HL-60 (cell line): Measurements from ENCODE around the gene GRM8.
A peak's percentile ranks its signal among the peaks of the same experiment; 100 is the strongest.
"Not testable (repeated sequence)": the region's sequence is repeated elsewhere in the genome, so short reads cannot be mapped to it uniquely, and the experiment has no call there.

ENCODE experiments used
- DNase-seq, 2 experiments: peaks; one replicate each; pipeline ENCODE4 v3.0.0-alpha.2; 2010 to 2020; ENCODE audit warnings: low read depth in 1 of 2, low spot score in 1 of 2
- H3K27ac ChIP-seq: fragments of 250-450 bp; sonication (Bioruptor Pico); replicated peaks from 2 replicates; pipeline ENCODE4 v1.5.1; 2020; ENCODE audit warnings: mild to moderate bottlenecking, moderate library complexity
- H3K27me3 ChIP-seq: fragments of 250-450 bp; sonication (Bioruptor Pico); 2 replicates; pipeline ENCODE4 v1.5.1; 2021; ENCODE audit warnings: mild to moderate bottlenecking, moderate library complexity; ENCODE audit not compliant: insufficient read depth, poor library complexity, severe bottlenecking
- H3K4me3 ChIP-seq: replicated peaks from 2 replicates; pipeline ENCODE4 v1.5.1; 2011; ENCODE audit warnings: mild to moderate bottlenecking, control low read depth, low read length; ENCODE audit not compliant: insufficient read depth
- GABPA ChIP-seq: IDR thresholded peaks from 2 replicates; pipeline ENCODE4 v1.6.1; 2012; ENCODE audit warnings: low read depth
- POLR2AphosphoS5 ChIP-seq: IDR thresholded peaks from 2 replicates; pipeline ENCODE4 v1.6.1; 2012; ENCODE audit warnings: low read depth
- SPI1 ChIP-seq: IDR thresholded peaks from 2 replicates; pipeline ENCODE4 v1.6.1; 2012; ENCODE audit warnings: low read depth, mild to moderate bottlenecking, borderline replicate concordance
- TF ChIP-seq, protein P1 (sequence below): IDR thresholded peaks from one replicate; pipeline ENCODE4 v1.5.1; 2011; ENCODE audit warnings: low read length, control low read depth, inconsistent platforms; ENCODE audit not compliant: insufficient read depth
- TF ChIP-seq, protein P2 (sequence below): IDR thresholded peaks from 2 replicates; pipeline ENCODE4 v1.6.1; 2012; ENCODE audit warnings: low read depth; ENCODE audit not compliant: insufficient replicate concordance

Gene GRM8

DNA sequence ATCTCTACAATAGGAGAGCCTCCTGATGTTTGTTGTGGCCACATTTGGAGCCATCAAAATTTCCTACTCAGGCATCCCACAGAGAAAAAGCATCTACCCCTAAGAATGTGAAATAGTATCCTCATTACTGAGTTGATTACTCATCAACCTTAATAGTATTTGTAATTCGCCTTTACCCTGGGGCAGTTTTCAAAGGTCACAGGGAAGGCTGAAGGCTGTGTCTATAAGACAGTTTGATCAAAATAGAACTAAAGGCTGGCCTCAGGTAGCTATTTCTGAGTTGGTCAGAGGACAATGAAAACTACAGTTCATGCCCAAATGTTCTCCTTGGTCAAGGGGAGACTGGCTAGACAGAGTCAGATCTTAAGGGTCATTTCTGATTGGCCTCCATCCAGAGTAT, 370.0 kb downstream of the GRM8 start:
- not testable (repeated sequence) for H3K27me3 ChIP-seq, H3K4me3 ChIP-seq, DNase-seq, H3K27ac ChIP-seq

DNA sequence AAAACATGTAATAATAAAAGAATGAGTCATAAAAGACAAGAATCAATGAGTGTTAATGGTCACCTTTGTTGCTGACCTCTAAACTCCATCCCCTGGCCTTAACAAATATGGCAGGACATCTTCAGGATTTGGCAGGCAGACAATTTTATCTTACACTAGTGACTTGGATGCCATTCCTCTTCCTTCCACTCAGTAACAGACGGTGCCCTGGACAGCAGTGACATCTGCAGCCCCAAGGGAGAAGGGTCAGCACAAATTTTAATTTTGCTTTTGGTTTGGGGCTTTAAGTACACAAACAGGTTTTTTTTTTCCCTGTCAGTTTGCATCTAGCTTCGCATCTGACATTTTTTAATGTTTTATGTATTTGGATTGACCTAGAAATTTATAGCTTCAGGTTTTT, 370.8 kb downstream of the GRM8 start:
- DNase-seq, result not testable (repeated sequence)

DNA sequence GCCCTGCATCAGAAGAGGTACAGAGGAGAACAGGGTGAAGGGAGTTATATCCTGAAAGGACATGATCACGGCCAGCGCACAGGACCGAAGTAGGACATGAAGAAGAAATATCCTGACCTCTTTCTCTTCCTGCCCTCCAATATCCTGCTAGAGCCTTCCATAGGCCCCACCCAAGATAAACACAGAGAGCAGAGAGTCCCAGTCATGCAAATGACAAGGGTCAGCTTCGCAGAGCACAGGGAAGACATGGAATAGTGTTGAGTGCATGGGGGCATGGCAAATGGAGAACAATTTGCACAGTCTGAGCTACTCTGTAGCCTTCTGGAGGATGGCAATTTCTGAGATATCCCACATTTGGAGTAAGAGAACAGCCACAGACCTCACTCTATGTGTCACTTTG, 371.4 kb downstream of the GRM8 start:
- no peak for DNase-seq
- no peak for TF ChIP-seq GABPA
- TF ChIP-seq POLR2AphosphoS5, result no peak
- TF ChIP-seq, protein P1, sequence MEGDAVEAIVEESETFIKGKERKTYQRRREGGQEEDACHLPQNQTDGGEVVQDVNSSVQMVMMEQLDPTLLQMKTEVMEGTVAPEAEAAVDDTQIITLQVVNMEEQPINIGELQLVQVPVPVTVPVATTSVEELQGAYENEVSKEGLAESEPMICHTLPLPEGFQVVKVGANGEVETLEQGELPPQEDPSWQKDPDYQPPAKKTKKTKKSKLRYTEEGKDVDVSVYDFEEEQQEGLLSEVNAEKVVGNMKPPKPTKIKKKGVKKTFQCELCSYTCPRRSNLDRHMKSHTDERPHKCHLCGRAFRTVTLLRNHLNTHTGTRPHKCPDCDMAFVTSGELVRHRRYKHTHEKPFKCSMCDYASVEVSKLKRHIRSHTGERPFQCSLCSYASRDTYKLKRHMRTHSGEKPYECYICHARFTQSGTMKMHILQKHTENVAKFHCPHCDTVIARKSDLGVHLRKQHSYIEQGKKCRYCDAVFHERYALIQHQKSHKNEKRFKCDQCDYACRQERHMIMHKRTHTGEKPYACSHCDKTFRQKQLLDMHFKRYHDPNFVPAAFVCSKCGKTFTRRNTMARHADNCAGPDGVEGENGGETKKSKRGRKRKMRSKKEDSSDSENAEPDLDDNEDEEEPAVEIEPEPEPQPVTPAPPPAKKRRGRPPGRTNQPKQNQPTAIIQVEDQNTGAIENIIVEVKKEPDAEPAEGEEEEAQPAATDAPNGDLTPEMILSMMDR, result no peak
- no peak for TF ChIP-seq SPI1
- TF ChIP-seq, protein P2, sequence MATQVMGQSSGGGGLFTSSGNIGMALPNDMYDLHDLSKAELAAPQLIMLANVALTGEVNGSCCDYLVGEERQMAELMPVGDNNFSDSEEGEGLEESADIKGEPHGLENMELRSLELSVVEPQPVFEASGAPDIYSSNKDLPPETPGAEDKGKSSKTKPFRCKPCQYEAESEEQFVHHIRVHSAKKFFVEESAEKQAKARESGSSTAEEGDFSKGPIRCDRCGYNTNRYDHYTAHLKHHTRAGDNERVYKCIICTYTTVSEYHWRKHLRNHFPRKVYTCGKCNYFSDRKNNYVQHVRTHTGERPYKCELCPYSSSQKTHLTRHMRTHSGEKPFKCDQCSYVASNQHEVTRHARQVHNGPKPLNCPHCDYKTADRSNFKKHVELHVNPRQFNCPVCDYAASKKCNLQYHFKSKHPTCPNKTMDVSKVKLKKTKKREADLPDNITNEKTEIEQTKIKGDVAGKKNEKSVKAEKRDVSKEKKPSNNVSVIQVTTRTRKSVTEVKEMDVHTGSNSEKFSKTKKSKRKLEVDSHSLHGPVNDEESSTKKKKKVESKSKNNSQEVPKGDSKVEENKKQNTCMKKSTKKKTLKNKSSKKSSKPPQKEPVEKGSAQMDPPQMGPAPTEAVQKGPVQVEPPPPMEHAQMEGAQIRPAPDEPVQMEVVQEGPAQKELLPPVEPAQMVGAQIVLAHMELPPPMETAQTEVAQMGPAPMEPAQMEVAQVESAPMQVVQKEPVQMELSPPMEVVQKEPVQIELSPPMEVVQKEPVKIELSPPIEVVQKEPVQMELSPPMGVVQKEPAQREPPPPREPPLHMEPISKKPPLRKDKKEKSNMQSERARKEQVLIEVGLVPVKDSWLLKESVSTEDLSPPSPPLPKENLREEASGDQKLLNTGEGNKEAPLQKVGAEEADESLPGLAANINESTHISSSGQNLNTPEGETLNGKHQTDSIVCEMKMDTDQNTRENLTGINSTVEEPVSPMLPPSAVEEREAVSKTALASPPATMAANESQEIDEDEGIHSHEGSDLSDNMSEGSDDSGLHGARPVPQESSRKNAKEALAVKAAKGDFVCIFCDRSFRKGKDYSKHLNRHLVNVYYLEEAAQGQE, result no peak
- Histone ChIP-seq H3K27ac (no peak overlapping the region), H3K27me3 (no peaks in the 10 kb centered on the region), H3K4me3 (no peak overlapping the region)

More for the DNA sequence above, 370.8 kb downstream of the GRM8 start:
- not testable (repeated sequence) for H3K27ac ChIP-seq, H3K27me3 ChIP-seq, H3K4me3 ChIP-seq

DNA sequence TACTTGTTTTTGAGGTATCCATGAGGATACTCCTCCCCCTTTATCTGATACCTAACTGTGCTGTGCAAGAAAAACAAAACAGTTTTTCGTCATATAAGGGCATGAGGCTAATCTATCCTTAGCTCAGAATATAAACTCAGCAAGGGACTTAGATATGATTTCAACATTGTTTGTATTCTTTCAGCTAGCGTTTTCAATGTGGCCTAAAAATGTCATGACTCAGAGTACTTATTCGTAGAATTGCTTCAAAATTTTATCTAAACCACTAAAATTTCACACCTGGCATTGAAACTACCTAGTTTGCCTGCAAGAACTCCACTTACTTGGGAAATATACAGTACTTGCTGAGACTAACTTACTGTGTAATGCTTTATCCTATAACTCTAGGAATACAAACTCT, 376.2 kb downstream of the GRM8 start:
- not testable (repeated sequence) for H3K27me3 ChIP-seq, DNase-seq, H3K4me3 ChIP-seq, H3K27ac ChIP-seq

DNA sequence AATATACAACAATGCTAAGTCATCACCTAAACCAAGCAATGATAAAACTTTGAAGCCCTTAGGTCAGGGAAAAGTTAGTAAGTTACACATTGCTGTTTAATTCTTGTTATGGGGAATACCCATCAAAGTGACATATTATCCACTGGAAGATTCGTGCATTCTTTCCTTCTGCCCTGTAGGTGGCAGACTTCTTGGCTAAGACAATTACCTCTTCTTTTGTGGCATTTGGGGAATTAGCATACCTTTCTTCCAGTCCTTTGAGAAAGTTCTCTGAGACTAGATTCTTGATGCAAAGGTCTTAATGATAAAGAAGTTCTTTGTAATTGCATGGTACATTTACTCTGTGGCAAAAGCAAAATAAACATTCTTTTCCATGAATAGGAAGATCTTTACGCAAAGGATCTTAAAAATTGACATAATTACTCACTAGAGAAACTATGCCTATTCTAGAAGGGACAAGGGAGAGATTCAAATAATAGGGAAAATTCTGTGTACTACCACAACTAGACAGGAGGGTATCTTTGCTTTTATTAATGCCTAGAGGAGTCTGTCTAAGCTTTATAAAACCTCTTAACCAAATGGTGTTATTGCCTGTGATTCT, 395.9 kb downstream of the GRM8 start:
- Histone ChIP-seq H3K4me3 (no peak overlapping the region), H3K27ac (no peak overlapping the region), H3K27me3 (peaks cover 4% of the 10 kb centered on the region)
- TF ChIP-seq, protein P1, result peak; percentile 47
- TF ChIP-seq, protein P2, result no peak
- TF ChIP-seq GABPA, result no peak
- peak in 1 of 2 experiments; percentile 6 for DNase-seq

DNA sequence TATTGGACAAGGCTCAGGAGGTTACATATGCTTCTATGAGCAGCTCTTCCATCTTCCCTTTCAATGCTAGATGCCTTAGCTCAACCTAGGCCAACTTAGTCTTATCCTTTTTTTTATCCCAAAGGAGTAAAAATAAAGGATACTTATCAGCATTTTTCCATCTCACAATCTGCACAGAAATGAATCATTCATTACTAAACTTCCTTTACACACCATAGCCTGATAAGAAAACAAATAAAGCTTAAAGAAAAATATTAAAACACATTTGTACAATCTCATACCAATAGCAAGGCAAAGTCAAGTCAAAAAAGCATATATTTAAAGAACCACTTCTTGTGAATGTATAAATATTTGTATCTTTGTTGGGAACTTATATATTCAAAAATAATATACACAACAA, 407.4 kb downstream of the GRM8 start:
- H3K27ac ChIP-seq, result no peak overlapping the region
- H3K4me3 ChIP-seq, result no peak overlapping the region
- peaks cover 3% of the 10 kb centered on the region for H3K27me3 ChIP-seq
- no peak for DNase-seq
- TF ChIP-seq, protein P1, result no peak
- TF ChIP-seq POLR2AphosphoS5 (no peak), SPI1 (no peak), GABPA (no peak)
- TF ChIP-seq, protein P2, result no peak
